CD14-positive monocyte (primary cell): ENCODE results near the gene FBXO2. TPM values are rescaled to one million over a fixed set of nuclear protein-coding genes. Genes with fewer than 3 reads are reported as not detected.
"Not testable (repeated sequence)": the region's sequence is repeated elsewhere in the genome, so short reads cannot be mapped to it uniquely, and the experiment has no call there.

ENCODE experiments used
- DNase-seq, 3 donors: peaks; one replicate each; pipeline ENCODE4 v3.0.0-alpha.2; 2011 to 2022
- H2AFZ ChIP-seq: 2 replicates; pipeline ENCODE4 v1.6.0; 2012; ENCODE audit warnings: mild to moderate bottlenecking, low read depth, low read length, inconsistent platforms; ENCODE audit not compliant: insufficient read depth, poor library complexity, severe bottlenecking
- H3K27ac ChIP-seq, 2 donors: 1 replicate in 1 of 2; 2 replicates in 1 of 2; pipeline ENCODE4 v1.5.1; 2012 to 2013; ENCODE audit warnings: low read length in 2 of 2, control low read depth in 1 of 2, inconsistent platforms in 1 of 2, low read depth in 1 of 2, mild to moderate bottlenecking in 1 of 2
- H3K27me3 ChIP-seq, 2 donors: one replicate each; pipeline versions ENCODE4 v1.6.0 to v1.6.1; 2011 to 2013; ENCODE audit warnings: low read length in 2 of 2; ENCODE audit not compliant: control insufficient read depth in 2 of 2, insufficient read depth in 2 of 2
- H3K36me3 ChIP-seq, 2 donors: replicated peaks in 1 of 2; 1 replicate in 1 of 2; 2 replicates in 1 of 2; pipeline versions ENCODE4 v1.5.1 to v1.6.1; 2012 to 2013; ENCODE audit warnings: low read length in 2 of 2, control low read depth in 1 of 2, inconsistent platforms in 1 of 2, mild to moderate bottlenecking in 1 of 2; ENCODE audit not compliant: insufficient read depth in 2 of 2, control insufficient read depth in 1 of 2
- H3K4me1 ChIP-seq, 2 donors: 1 replicate in 1 of 2; 2 replicates in 1 of 2; pipeline versions ENCODE4 v1.5.1 to v1.6.1; 2012 to 2013; ENCODE audit warnings: low read length in 2 of 2, control low read depth in 1 of 2, inconsistent platforms in 1 of 2, mild to moderate bottlenecking in 1 of 2, moderate library complexity in 1 of 2; ENCODE audit not compliant: insufficient read depth in 2 of 2, control insufficient read depth in 1 of 2
- H3K4me2 ChIP-seq: replicated peaks from 2 replicates; pipeline ENCODE3; 2012; ENCODE audit warnings: low read length, moderate library complexity, mild to moderate bottlenecking; ENCODE audit not compliant: poor library complexity, severe bottlenecking; ENCODE audit errors: extremely low read depth
- H3K4me3 ChIP-seq, 3 experiments: fragments of 200-600 bp in 1 of 3; sonication (generic) in 1 of 3; replicated peaks in 1 of 3; 1 replicate in 2 of 3; 2 replicates in 1 of 3; pipeline ENCODE4 v1.5.1; 2011 to 2013; ENCODE audit warnings: low read length in 3 of 3, mild to moderate bottlenecking in 3 of 3, control low read depth in 2 of 3, low read depth in 2 of 3, inconsistent platforms in 1 of 3, moderate library complexity in 1 of 3
- H3K79me2 ChIP-seq: 2 replicates; pipeline ENCODE4 v1.6.0; 2012; ENCODE audit warnings: mild to moderate bottlenecking, control low read depth, inconsistent platforms, low read length, moderate library complexity; ENCODE audit not compliant: insufficient read depth
- H3K9ac ChIP-seq: 2 replicates; pipeline ENCODE4 v1.6.0; 2017; ENCODE audit warnings: low read length, mild to moderate bottlenecking; ENCODE audit not compliant: insufficient read depth, poor library complexity, severe bottlenecking
- H3K9me3 ChIP-seq, 2 donors: replicated peaks in 1 of 2; 1 replicate in 1 of 2; 2 replicates in 1 of 2; pipeline versions ENCODE4 v1.5.1 to v1.6.1; 2012 to 2013; ENCODE audit warnings: low read length in 2 of 2, control low read depth in 1 of 2; ENCODE audit not compliant: control insufficient read depth in 1 of 2, insufficient read depth in 1 of 2
- H4K20me1 ChIP-seq: 2 replicates; pipeline ENCODE4 v1.6.0; 2012; ENCODE audit warnings: mild to moderate bottlenecking, low read length, control low read depth, moderate library complexity; ENCODE audit not compliant: insufficient read depth
- H3K27ac Mint-ChIP-seq, 7 donors: one replicate each; pipeline ENCODE4 v1.8.0; 2020; ENCODE audit warnings: mild to moderate bottlenecking in 7 of 7, mixed read lengths in 7 of 7, moderate library complexity in 6 of 7, inconsistent platforms in 2 of 7
- H3K27me3 Mint-ChIP-seq, 3 donors: one replicate each; pipeline ENCODE4 v1.8.0; 2021 to 2022; ENCODE audit warnings: low read depth in 3 of 3, mild to moderate bottlenecking in 3 of 3, mixed read lengths in 3 of 3, moderate library complexity in 3 of 3, inconsistent platforms in 1 of 3
- H3K36me3 Mint-ChIP-seq, 2 donors: one replicate each; pipeline ENCODE4 v1.8.0; 2020; ENCODE audit warnings: mixed read lengths in 2 of 2, inconsistent platforms in 1 of 2, mild to moderate bottlenecking in 1 of 2
- H3K4me1 Mint-ChIP-seq: one replicate; pipeline ENCODE4 v1.8.0; 2020; ENCODE audit warnings: mild to moderate bottlenecking, mixed read lengths
- H3K4me3 Mint-ChIP-seq, 2 donors: one replicate each; pipeline ENCODE4 v1.8.0; 2020; ENCODE audit warnings: mild to moderate bottlenecking in 2 of 2, mixed read lengths in 2 of 2, moderate library complexity in 1 of 2
- H3K9me3 Mint-ChIP-seq, 7 donors: one replicate each; pipeline ENCODE4 v1.8.0; 2020 to 2022; ENCODE audit warnings: mixed read lengths in 7 of 7, mild to moderate bottlenecking in 6 of 7, moderate library complexity in 6 of 7, inconsistent platforms in 2 of 7
- CTCF ChIP-seq: fragments of 200-600 bp; IDR thresholded peaks from one replicate; pipeline ENCODE4 v1.8.0; 2022; ENCODE audit warnings: antibody characterized with exemption, mild to moderate bottlenecking
- WGBS: methylation state at CpG from one replicate; pipeline ENCODE4 v1.1.5; 2013; ENCODE audit warnings: missing lambda C conversion rate; ENCODE audit not compliant: insufficient coverage; 5-methylcytosine and 5-hydroxymethylcytosine counted together
- intact Hi-C, 2 donors: fragments of 100-400 bp; cut with micrococcal nuclease; formaldehyde crosslinking; loops; one replicate each; pipeline versions ENCODE4 v1.15.0 to v1.15.1; 2023
- polyA plus RNA-seq, 3 donors: library from polyadenylated mRNA; depleted of rRNA in 1 of 3; unstranded in 2 of 3; stranded (reverse) in 1 of 3; fragments of 300-500 nt in 2 of 3; fragments of >200 nt in 1 of 3; fragmentation: Illumina TruSeq in 2 of 3; gene quantifications; 1 replicate in 2 of 3; 2 replicates in 1 of 3; pipeline ENCODE4 v1.2.3, GENCODE V29; 2012 to 2021

The FBXO2 gene
- polyA plus RNA-seq, 3 donors = 0.08 TPM; not detected in 2

GRCh38 chr1:11610629-11611180 is 43.5 kb downstream of the FBXO2 start:
- no peak for TF ChIP-seq CTCF
- Mint-ChIP-seq H3K27me3 (peaks cover 8 to 14% (median 8%) of the 10 kb centered on the region in 3 donors), H3K4me1 (no peaks in the 10 kb centered on the region), H3K27ac (no peak overlapping the region), H3K4me3 (no peak overlapping the region), H3K9me3 (peaks cover 0 to 5% (median 0%) of the 10 kb centered on the region in 7 donors), H3K36me3 (no peaks in the 10 kb centered on the region)
- no peak overlapping the region for H2AFZ ChIP-seq
- H3K4me1 ChIP-seq = no peaks in the 10 kb centered on the region
- H3K27me3 ChIP-seq = no peaks in the 10 kb centered on the region
- H4K20me1 ChIP-seq = no peaks in the 10 kb centered on the region
- H3K27ac ChIP-seq = no peak overlapping the region
- H3K4me3 ChIP-seq = no peak overlapping the region
- WGBS = 85% methylated on average over 6 of the region's 6 CpGs
- H3K4me2 ChIP-seq = no peak overlapping the region
- H3K9me3 ChIP-seq = no peaks in the 10 kb centered on the region
- intact Hi-C loops = no loop called here
- no peak for DNase-seq
- H3K9ac ChIP-seq = no peak overlapping the region
- H3K79me2 ChIP-seq = no peaks in the 10 kb centered on the region
- H3K36me3 ChIP-seq = no peaks in the 10 kb centered on the region

- H3K27me3 ChIP-seq, H3K27ac Mint-ChIP-seq, H3K4me3 Mint-ChIP-seq, DNase-seq, H2AFZ ChIP-seq, H3K4me1 ChIP-seq, intact Hi-C loops, H3K9me3 ChIP-seq, H3K27me3 Mint-ChIP-seq, H4K20me1 ChIP-seq, H3K79me2 ChIP-seq, H3K4me3 ChIP-seq, H3K9me3 Mint-ChIP-seq, H3K36me3 Mint-ChIP-seq, H3K4me2 ChIP-seq, H3K36me3 ChIP-seq, H3K27ac ChIP-seq, H3K9ac ChIP-seq, H3K4me1 Mint-ChIP-seq: not testable (repeated sequence)
- 92% methylated on average over 4 of the region's 13 CpGs for WGBS
These were observed 44.9 kb downstream of the FBXO2 start for GRCh38 chr1:11609378-11609777.

- H3K4me1 ChIP-seq, H3K79me2 ChIP-seq, H3K4me3 ChIP-seq, H3K4me2 ChIP-seq, DNase-seq, H3K36me3 Mint-ChIP-seq, H3K27ac ChIP-seq, H3K9me3 ChIP-seq, H3K9ac ChIP-seq, H3K27ac Mint-ChIP-seq, H3K9me3 Mint-ChIP-seq, intact Hi-C loops, H3K27me3 ChIP-seq, H3K4me1 Mint-ChIP-seq, H3K27me3 Mint-ChIP-seq, H4K20me1 ChIP-seq, H3K4me3 Mint-ChIP-seq, H3K36me3 ChIP-seq, H2AFZ ChIP-seq: not testable (repeated sequence)
- 97% methylated on average over 22 of the region's 37 CpGs for WGBS
These were observed 45.6 kb downstream of the FBXO2 start for GRCh38 chr1:11608596-11609130.
